ENCODE data around the gene ID4.
A peak's percentile ranks its signal among the peaks of the same experiment; 100 is the strongest.

The ID4 gene

DNA sequence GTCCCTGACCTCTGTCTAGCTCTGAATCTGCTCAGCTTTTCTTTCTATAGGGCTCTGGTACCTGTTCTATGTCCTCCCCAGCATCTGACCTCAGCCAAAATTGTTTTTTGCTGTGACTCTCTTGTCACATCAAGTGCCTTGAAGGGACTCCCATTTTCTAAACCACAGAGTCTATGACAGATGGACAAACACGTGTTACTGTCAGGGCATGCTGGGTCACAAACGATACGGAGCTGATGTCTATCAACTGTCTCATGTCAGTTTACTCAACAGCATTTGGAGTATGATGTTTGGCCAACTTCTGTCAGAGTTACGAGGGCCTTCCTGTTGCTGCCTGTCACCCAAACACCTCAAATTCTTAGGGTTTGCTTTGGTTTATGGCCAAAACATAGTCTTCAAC lies 20.5 kb downstream of the ID4 start:
- DNase-seq (ENCODE audit: low spot score) = no peak

DNA sequence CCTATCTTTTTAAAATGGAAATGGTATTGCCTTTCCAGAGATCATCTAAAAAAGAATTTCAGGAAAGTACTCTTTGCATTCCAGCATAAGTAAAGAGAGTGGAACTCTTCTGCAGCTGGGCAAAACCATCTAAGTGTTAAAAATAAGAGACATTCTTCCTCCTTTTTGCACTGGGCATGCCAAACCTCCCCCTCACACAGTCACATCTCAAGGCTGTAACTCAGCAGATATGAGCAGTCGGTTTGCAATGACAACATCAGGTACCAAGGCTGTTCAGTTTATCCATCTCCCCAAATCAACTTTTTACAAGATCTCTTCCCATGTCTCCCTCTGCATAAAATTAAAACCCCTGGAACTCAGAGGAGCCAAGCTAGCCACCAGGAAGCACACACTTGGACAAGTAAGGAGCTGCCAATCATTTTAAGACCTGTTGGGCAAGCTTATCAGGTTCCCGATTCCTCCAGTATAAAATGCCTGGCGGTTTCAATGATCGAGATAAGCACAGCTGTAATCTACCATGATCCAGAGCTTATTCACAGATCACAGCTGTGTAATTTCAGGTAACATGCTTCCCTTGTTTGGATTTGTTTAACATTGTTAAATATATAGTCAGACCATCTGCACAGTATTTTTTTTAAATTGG lies 23.2 kb downstream of the ID4 start:
- DNase-seq (ENCODE audit: low spot score) = no peak

DNA sequence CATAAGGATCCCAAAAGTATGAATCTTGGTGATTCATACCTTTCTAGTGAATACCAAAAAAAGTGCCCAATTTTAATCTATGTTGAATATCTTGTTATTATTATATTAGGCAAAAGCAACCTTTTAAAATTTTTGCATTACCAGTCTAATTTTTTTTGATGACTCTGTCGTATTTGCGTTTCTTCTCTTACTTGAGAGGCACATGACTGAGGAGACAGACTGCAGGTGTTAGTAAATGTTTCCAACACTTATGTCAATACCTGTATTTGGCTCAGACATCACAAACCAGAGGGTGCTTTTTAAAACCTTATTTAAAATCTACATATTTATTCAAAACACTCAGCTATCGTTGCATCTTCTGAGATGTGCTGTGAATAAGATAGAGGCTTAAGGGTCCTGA lies 27.1 kb downstream of the ID4 start:
- DNase-seq (ENCODE audit: low spot score) = no peak

DNA sequence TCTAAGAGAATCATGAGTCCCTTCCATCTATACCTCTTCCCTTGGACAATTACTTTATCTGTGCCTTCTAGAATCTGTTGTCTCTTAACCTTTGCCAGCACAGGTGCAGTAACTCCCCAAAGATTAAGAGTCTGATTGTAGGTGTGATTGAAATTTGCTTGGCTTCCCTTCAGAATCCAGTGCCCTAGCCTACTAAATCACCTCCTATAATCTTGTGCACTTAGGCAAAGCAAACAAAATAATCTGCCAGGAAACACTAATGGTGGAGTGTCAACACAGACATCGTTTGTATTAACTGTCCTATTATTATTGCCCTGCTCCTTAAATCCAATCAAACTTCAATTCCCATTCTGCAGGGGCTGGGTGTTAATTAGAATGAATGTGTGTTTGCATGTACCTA lies 28.0 kb downstream of the ID4 start:
- DNase-seq (ENCODE audit: low spot score) = no peak

DNA sequence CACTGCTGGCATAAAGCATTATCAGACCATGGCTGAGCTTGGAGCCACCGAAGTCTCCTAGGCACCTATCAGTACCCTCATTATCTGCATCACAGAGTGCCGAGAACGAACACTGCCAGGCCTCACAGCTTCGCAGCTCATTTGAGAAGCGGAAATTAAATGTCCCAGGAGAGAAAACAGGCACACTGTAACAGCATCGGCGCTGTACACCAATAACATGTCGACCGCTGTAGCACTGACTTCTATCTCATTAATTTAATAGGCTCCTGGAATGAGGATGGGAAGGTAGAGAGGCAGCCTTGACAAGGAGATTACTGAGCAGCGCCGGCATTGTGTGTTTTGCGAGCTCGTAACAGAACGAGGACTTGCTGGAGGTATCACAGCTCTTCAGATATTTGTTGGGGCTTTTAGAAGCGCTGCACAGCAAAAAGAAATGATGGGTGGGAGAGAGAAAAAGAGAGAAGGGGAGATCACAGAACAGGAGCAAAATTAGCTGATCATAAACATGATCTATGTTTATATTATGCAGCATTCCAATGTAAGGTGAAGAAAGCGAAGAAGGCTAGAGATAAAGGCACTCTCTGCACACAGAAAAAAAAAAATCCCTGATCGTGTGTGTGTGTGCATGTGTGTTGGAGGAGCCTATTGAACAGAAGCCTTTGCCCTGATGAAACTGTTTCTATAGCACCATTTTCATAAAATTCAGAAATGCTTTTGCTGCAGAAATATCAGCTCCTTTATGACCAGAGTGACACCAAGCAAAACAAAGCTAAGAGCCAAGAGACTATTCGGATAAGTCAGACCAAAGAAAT lies 29.2 kb downstream of the ID4 start:
- DNase-seq (ENCODE audit: low spot score) = no peak

DNA sequence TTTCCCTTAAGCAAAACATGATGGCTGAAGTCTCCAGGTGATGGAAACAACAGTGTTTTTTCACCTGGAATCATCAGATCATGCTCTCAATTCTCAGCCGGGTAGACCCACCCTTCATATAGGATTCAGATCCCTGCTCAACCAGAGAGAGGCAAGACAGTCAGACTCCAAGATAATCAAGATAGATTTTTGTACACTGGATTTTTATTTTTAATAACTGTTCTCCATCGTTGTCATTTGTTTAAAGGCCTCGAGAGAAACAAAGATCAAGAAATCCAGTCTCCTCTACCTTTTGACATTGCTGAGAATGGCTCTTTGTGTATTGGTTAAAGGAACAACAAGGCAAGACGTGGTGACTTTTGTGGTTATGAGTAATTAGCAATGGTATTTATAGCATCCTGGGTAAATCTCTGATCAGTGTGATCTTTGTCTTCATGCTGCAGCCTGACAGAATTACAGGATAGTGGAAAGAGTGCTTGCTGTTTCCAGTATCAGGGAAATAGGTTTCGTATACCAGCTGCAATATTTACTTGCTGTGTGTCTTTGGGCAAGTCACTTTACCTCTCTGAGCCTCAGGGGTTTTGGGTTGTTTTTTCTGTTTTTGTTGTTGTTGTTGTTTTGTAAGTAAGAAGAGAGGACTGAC lies 29.9 kb downstream of the ID4 start:
- peak; percentile 9 for DNase-seq (ENCODE audit: low spot score)

DNA sequence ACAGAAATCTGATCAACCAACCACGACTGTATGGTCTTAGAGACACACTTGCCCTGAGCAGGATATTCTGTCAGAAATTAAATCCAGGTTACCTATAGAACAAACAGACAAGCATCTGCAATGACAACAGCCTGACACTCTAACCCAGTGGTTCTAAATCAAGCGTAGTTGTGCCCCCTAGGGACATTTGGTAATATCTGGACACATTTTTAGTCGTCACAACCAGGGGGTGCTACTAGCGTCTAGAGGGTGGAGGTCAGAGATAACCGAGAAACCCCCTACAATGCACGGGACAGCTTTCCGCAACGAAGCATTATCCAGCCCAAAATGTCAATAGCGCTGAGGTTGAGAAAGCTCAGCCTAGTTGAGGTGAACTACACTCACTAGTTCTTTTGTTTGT lies 32.3 kb downstream of the ID4 start:
- no peak for DNase-seq (ENCODE audit: low spot score)

DNA sequence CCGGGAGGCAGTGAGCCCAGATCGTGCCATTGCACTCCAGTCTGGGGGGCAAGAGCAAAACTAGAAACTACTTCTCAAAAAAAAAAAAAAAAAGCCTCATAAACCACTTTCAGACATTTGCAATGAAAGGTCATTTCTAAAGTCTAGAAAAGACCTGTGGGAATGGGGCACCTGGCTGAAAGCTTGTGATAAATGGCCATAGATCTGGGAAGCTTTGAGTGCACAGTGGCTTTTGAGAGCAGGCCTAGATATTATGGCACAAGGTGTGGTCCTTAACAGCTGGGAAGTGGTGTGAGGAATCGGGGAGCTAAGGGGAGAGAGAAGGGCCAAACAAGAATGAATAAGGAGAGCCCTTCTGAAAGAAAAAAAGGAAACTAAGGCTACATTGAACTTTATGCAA lies 33.2 kb downstream of the ID4 start:
- DNase-seq (ENCODE audit: low spot score) = no peak

DNA sequence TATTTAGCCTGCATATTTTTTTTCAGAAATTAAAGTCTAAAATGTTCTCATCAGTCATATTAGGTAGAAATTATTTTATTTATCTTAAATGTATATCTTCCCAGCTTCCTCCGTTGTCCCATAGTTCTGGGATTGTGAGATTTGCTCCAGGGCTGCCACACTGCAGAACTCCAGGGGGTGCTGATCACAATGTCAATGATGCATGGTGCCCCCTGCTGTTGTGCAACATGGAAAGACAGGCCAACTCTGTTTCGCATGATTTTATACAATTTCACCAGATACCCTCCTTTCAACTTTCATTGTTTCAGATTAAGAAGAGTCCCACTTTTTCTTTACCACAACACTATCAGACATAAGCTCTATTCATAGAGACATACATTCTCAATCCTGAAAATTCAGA lies 35.9 kb downstream of the ID4 start:
- DNase-seq (ENCODE audit: low spot score) = no peak

DNA sequence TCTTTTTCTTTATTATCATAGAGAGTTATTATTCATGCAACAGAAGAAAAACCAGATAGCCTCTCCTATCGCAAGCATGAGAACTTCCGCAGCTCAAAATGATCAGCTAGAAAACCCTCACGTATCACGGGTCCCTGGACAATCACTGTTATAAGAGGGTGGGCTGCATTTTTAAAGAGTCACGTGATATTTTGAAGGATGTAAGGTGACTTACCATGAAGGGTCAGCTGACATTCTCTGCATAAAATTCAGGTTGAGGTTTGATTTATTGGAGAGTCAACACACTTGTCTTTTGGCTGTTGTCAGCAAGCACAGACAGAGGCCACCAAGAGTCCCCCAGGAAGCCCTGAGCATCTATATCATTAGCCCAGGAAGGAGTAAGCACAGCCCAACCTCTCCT lies 39.5 kb downstream of the ID4 start:
- DNase-seq (ENCODE audit: low spot score) = no peak

DNA sequence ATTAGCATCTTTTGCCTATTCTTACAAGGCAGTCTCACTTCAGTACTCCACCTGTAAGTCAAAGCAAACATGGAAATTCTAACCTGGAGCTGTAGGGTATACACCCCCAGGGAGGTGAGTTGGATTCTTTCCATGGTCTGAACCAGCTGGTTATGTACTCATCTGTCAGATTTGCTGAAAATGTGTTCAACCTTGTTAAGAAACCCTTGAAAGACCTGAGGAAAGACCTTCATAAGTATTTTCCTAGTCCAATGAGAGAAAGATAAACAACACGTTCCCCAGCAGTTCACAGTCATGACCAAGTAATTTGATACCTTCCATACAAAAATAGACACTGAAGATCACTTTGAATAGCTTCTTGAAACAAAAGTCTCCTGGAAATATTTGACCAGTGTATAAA lies 42.5 kb downstream of the ID4 start:
- no peak for DNase-seq (ENCODE audit: low spot score)

DNA sequence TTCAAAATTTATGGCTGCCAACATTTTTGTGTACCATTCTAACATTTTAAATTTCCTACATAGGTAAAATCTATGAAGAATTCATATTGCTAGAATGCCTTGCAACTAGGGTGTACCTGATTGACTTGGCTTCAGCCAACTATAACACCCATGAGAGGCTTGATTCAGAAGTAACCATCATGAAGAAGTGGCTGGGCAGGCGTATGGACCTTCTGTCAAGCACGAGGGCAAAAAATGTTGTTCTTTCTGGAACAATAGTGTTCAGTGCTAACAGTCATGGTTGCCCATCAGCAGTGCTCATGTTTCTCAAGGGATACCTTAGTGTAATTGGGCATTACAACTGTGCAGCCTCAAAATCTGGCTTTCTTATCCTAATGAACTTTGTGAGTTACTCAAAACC lies 42.9 kb downstream of the ID4 start:
- no peak for DNase-seq (ENCODE audit: low spot score)

DNA sequence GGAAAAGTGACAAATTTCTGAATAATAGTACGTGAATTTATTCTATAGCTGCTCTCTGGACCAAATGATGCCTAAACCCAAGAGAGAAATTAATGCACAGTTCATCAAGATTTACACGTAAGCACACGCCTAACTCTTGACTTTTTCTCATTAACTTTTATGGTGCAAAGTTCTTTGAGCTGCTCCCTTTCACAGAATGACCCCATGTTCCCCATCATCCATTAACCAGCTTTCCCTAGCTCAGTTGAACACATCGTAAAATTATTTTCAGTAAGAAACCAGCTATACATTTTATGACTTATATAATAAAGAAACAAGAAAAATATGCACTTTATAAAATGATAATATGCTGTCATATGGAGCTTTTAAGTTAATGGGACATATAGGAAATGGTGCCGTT lies 54.3 kb downstream of the ID4 start:
- no peak for DNase-seq (ENCODE audit: low spot score)
